Stimulated activated naive CD4-positive, alpha-beta T cell treated with Interleukin-2 at 50 U/mL for 16 hours (primary cell): ENCODE data around the gene TBCA.
A peak's percentile ranks its signal among the peaks of the same experiment; 100 is the strongest.

Experiments used
- DNase-seq: peaks from one replicate; lab custom pipeline; 2025; lab: John Stamatoyannopoulos, UW

The TBCA gene

DNA sequence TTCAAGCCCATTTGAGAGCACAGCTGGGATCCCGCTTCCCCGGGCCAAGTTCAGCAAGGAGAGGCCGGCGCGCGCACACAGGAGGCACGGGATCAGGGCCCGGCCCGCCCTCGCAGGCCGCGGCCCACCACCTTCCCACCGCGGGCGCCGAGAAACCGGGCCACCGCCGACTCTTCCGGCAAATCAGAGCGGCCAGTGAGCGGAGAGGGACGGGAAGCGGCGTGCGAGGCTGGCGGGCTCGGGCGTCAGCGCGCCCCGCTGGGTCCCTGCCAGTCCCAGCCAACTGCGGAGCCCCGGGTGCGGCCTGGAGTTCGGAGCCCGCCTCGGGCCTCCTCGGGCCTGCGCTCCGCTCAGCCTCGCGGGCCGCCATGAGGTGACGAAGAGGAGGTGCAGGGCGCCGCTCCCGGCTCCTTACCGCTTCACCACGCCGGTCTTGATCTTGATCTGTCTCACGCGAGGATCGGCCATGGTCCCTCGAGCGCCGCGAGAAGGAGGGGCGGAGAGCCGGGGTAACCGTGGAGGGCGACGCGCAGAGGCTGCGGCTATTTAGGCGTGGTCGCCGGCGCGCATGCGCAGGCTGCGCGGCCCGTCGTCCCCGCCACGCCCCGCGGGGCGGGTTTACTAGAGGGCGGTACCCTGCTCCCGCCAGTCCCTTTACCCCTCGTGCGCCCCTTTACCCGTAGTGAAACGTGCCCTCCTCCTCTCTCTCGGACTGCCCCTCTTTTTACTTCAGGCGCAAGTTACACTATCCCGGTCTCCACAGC is at the start of gene TBCA:
TSS of gene TBCA (minus strand) at position 550 of the 764 bp plus-strand sequence. CDS start at position 468, 82 bp downstream.
- DNase-seq = peak; percentile 87

DNA sequence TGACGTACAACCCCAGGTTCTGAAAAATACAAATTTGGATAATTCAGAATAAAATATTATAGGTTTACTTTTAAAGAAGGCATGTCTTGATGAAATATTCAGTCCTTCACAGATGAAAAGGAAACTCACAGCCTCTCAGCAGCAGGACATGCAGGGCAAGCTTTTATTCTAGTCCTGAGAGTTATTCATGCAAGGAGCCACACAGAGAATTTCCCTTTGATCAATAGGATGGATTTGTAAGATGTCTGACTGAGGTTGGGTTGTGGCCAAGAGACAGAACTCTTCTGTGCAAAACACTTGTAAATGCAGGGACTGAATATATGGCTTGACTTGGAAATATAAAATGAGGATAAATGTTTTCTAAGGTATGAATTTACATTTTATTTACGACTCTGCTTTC is 48.8 kb upstream of the TBCA start:
- no peak for DNase-seq

GRCh38 chr5:77816686-77817085 is 40.5 kb upstream of the TBCA start:
- DNase-seq = no peak

DNA sequence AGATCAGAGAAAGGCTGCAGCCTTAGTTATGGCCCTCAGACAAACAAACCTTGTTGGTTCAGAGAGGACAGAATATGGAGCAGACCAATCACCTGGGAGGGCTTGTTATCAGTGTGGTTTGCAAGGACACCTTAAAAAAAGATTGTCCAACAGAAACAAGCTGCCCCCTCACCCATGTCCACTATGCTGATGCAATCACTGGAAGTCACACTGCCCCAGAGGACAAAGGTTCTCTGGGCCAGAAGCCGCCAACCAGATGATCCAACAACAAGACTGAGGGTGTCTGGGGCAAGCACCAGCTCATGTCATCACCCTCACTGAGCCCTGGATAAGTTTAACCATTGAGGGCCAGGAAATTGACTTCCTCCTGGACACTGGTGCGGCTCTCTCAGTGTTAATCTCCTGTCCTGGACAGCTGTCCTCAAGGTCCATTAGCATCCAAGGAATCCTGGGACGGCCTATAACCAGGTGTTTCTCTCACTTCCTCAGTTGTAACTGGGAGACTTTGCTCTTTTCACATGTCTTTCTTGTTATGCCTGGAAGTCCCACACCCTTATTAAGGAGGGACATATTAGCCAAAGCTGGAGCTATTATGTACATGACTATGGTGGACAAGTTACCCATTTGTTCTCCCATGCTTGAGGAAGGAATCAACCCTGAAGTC is 36.9 kb upstream of the TBCA start:
- no peak for DNase-seq

DNA sequence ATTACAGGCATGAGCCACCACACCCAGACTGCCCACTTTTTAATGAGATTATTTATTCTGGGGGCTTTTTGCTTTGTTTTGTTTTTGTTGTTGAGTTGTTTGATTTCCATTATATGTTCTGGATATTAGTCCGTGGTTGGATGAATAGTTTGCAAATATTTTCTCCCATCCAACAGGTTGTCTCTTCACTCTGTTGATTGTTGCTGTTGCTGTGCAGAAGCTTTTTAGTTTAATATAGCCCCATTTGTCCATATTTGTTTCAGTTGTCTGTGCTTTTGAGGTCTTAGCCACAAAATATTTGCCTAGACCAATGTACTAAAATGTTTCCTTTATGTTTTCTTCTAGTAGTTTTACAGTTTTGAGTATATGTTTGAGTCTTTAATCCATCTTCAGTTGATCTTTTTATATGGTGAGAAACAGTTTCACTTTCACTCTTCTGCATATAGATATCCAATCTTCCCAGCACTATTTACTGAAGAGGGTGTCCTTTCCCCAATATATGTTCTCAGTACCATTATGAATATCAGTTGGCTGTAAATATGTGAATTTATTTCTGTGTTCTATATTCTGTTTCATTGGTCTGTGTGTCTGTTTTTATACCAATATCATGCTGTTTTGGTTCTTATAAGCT is 30.2 kb upstream of the TBCA start:
- no peak for DNase-seq

DNA sequence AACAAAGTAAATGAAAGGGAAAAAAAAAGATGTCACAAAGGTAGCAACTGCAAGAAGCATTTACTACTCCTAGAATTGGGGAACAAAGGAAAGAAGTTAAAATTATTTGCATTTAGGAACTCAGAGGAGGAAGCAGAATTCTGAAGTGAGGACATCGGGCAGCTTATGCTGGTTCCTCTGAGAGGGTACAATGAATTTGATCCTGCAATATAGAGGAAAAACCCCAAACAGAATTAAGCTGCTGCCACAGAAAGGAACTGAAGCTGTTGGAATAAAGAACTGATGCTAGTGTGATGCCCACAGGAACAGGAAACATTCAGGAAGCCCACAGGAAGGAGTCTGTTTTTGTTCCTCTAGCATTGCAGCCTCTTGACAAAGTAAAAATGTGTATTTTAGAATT is 22.3 kb upstream of the TBCA start:
- no peak for DNase-seq

- no peak for DNase-seq
These were observed 21.0 kb upstream of the TBCA start for GRCh38 chr5:77797136-77797535.

- DNase-seq = no peak
These were observed 19.7 kb upstream of the TBCA start for GRCh38 chr5:77795846-77796245.

DNA sequence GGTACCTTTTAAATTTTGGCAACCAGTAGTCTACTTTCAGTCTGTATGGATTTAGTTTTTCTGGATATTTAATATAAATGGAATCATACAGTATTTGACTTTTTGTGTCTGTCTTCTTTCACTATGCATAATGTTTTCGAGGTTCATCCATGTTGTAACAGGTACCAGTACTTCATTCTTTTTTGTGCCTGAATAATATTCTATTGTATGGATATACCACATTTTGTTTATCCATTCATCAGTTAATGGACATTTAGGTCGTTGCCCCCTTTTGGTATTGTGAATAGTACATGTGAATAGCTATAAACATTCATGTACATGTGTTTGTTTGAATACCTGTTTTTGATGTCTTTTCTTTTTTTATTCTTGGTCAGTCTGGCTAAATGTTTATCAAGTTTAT is 19.1 kb upstream of the TBCA start:
- no peak for DNase-seq

GRCh38 chr5:77791926-77792325 is 15.8 kb upstream of the TBCA start:
- no peak for DNase-seq

- DNase-seq = no peak
These were observed 15.2 kb upstream of the TBCA start for GRCh38 chr5:77791356-77791755.

- no peak for DNase-seq
These were observed 9.1 kb upstream of the TBCA start for GRCh38 chr5:77785229-77785628.

GRCh38 chr5:77784735-77785134 is 8.6 kb upstream of the TBCA start:
- DNase-seq = no peak

GRCh38 chr5:77781076-77781475 is 4.9 kb upstream of the TBCA start:
- no peak for DNase-seq

GRCh38 chr5:77778881-77779438 is 2.8 kb upstream of the TBCA start:
- DNase-seq = no peak

GRCh38 chr5:77778398-77778797 is 2.3 kb upstream of the TBCA start:
- DNase-seq = no peak

GRCh38 chr5:77777911-77778310 is 1.8 kb upstream of the TBCA start:
- DNase-seq = no peak

DNA sequence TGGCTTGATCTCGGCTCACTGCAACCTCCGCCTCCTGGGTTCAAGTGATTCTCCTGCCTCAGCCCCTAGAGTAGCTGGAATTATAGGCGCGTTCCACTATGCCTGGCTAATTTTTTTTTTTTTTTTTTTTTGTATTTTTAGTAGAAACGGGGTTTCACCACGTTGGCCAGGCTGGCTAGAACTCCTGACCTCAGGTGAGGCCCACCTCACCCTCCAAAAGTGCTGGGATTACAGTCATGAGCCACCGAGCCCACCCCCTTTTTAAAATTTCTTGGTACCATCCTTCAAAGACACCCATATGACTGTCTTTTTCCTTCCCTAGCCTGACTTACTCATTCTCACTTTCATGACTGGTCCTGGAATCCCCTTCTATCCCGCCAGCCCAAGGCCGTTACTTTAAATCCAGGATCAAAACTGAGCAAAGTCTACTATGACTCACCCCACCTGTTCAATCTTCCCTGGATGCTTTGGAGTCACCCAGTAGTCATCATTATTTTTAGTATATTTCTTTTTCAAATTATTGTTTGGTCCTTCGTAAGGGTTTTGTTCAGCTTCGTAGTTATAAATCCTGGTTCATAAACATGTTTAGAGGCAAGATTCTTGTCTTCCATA is 1.2 kb upstream of the TBCA start:
- DNase-seq = no peak

DNA sequence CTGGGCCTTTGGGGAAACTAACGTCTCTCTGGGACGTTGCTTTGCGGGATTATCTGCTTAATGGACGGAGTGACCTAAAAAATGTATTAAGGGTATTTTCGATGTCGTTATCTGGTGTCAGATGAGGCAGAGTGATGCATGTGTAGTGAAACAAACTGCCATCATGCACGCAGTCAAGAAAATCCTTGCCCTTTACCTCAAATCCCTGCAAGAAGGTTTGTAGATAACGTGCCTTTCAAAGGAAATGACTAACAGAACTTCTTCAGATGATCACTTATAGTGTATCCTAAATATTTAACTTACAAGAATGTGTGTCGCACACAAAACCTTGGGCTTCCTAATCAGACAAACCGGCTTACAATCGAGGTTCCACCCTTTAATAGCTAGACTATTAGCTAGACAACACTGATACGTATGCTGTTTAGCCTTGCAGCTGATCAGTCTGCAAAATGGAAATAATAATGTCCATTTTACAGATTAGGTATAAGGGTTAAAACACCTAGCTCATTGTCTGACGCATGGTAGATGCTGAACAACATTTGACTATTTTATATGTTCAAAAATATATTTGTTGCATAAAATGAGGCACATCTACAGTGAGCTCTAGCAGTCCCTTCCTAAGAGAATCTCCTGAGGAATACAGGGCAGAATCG is 541 bp upstream of the TBCA start:
- no peak for DNase-seq

- no peak for DNase-seq
These were observed 954 bp downstream of the TBCA start for GRCh38 chr5:77774981-77775789.

- no peak for DNase-seq
These were observed 2.3 kb downstream of the TBCA start for GRCh38 chr5:77773734-77774280.
